22Rv1 (cell line): ENCODE results near the gene FBXL13.

Experiments used
- CTCF ChIP-seq: fragments of 450-650 bp; IDR thresholded peaks from 2 replicates; pipeline ENCODE4 v1.5.1; 2017; ENCODE audit warnings: mild to moderate bottlenecking
- ZFX ChIP-seq: fragments of 450-650 bp; IDR thresholded peaks from 2 replicates; pipeline ENCODE4 v1.6.1; 2017; ENCODE audit warnings: antibody characterized with exemption, borderline replicate concordance

- no peak for TF ChIP-seq CTCF
- TF ChIP-seq ZFX = no peak
Measured at GRCh38 chr7:102859084-102859798, 215.4 kb downstream of the FBXL13 start.
